Breast epithelium (tissue), 4 donors: ENCODE results near the gene ANKMY2. TPM values are rescaled to one million over a fixed set of nuclear protein-coding genes. Genes with fewer than 3 reads are reported as not detected.

ENCODE experiments used
- DNase-seq, 2 donors: peaks; one replicate each; pipeline ENCODE4 v3.0.0-alpha.2; 2019; ENCODE audit warnings: low spot score in 2 of 2
- H3K27ac ChIP-seq, 2 donors: fragments of 200-600 bp; sonication (generic) in 1 of 2; one replicate each; pipeline ENCODE4 v1.5.1; 2016 to 2019; ENCODE audit warnings: mild to moderate bottlenecking in 1 of 2
- H3K27me3 ChIP-seq, 2 donors: fragments of 200-600 bp; sonication (generic) in 1 of 2; one replicate each; pipeline versions ENCODE4 v1.5.1 to v1.6.0; 2017 to 2019; ENCODE audit warnings: control low read depth in 1 of 2, mild to moderate bottlenecking in 1 of 2
- H3K36me3 ChIP-seq: fragments of 200-600 bp; one replicate; pipeline ENCODE4 v1.5.1; 2019
- H3K4me1 ChIP-seq, 2 donors: fragments of 200-600 bp; sonication (generic); one replicate each; pipeline ENCODE4 v1.5.1; 2016 to 2019; ENCODE audit warnings: control low read depth in 1 of 2
- H3K4me3 ChIP-seq, 3 donors: fragments of 200-600 bp; sonication (generic); 1 replicate in 2 of 3; 2 replicates in 1 of 3; pipeline ENCODE4 v1.5.1; 2016 to 2019; ENCODE audit warnings: mild to moderate bottlenecking in 3 of 3, moderate library complexity in 2 of 3
- H3K9me3 ChIP-seq, 2 donors: fragments of 200-600 bp; sonication (generic) in 1 of 2; one replicate each; pipeline ENCODE4 v1.5.1; 2016 to 2019; ENCODE audit warnings: control low read depth in 1 of 2
- POLR2A ChIP-seq: fragments of 450-650 bp; IDR thresholded peaks from one replicate; pipeline ENCODE4 v1.6.1; 2016; ENCODE audit warnings: antibody characterized with exemption, mild to moderate bottlenecking, moderate library complexity
- POLR2AphosphoS5 ChIP-seq, 3 donors: sonication (generic); formaldehyde crosslinking; IDR thresholded peaks; one replicate each; pipeline ENCODE4 v1.6.1; 2017; ENCODE audit warnings: antibody characterized with exemption in 3 of 3
- intact Hi-C: fragments of 100-400 bp; cut with DNase I; formaldehyde crosslinking; loops from one replicate; pipeline ENCODE4 v1.15.1; 2023; ENCODE audit warnings: low total_unique reads
- total RNA-seq, 3 donors: library from RNA; depleted of rRNA; stranded (reverse); fragments of >200 nt; gene quantifications; one replicate each; pipeline ENCODE4 v1.1.0, GENCODE V29; 2016
- TF ChIP-seq, protein P1 (sequence below), 3 donors: fragments of 450-650 bp; IDR thresholded peaks; one replicate each; pipeline ENCODE4 v1.5.1; 2016 to 2017; ENCODE audit warnings: antibody characterized with exemption in 3 of 3, mild to moderate bottlenecking in 3 of 3, moderate library complexity in 3 of 3

Gene ANKMY2
- total RNA-seq, 3 donors from 2014 or later: 14.9 to 24.4 (median 18.4) TPM

DNA sequence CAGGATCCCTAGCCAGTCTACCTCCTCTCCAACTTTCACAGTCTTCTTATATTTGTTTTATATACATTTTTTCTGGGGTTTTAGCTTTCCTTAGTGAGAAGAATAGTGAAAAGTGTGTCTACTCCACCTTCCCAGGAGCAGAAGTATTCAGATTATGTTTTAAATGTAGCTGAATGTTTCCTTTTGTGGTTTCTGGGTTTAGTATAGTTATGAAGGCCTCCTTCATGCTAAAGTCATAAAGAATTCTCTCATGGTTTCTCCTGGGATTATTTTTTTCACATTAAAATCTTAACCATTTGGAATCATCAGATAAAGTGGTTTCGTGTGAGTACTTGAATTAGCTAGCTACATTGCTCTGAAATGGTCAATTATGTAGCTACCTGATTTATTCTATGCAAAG, 50.9 kb downstream of the ANKMY2 start:
- Histone ChIP-seq H3K9me3 (no peaks in the 10 kb centered on the region), H3K27me3 (no peaks in the 10 kb centered on the region), H3K36me3 (no peaks in the 10 kb centered on the region), H3K4me1 (no peaks in the 10 kb centered on the region), H3K4me3 (no peak overlapping the region), H3K27ac (no peak overlapping the region)
- DNase-seq: no peak
- no peak for TF ChIP-seq POLR2AphosphoS5 (IDR thresholded peaks at IDR 0.05)
- no peak for TF ChIP-seq POLR2A
- TF ChIP-seq, protein P1, sequence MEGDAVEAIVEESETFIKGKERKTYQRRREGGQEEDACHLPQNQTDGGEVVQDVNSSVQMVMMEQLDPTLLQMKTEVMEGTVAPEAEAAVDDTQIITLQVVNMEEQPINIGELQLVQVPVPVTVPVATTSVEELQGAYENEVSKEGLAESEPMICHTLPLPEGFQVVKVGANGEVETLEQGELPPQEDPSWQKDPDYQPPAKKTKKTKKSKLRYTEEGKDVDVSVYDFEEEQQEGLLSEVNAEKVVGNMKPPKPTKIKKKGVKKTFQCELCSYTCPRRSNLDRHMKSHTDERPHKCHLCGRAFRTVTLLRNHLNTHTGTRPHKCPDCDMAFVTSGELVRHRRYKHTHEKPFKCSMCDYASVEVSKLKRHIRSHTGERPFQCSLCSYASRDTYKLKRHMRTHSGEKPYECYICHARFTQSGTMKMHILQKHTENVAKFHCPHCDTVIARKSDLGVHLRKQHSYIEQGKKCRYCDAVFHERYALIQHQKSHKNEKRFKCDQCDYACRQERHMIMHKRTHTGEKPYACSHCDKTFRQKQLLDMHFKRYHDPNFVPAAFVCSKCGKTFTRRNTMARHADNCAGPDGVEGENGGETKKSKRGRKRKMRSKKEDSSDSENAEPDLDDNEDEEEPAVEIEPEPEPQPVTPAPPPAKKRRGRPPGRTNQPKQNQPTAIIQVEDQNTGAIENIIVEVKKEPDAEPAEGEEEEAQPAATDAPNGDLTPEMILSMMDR (IDR thresholded peaks at IDR 0.05): no peak
- intact Hi-C loops: no loop called here

DNA sequence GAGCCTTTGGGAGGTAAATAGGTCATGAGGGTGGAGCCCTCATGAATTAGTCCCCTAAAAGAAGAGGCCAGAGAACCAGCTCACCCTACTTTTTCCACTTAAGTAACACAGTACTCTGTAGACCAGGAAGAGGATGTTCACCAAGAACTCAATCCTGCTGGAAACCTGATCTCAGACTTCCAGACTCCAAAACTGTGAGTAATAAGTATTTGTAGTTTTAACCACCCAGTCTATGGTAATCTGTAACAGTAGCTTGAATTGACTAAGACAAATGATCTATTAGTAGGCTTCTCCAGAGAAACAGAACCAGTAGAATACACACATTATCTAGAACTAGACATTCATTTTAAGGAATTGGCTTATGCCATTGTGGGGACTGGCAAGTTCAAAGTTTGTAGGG, 51.5 kb downstream of the ANKMY2 start:
- H3K4me1 ChIP-seq: no peaks in the 10 kb centered on the region
- intact Hi-C loops: no loop called here
- TF ChIP-seq POLR2A (no peak), POLR2AphosphoS5 (IDR thresholded peaks at IDR 0.05) (no peak)
- TF ChIP-seq, protein P1 (IDR thresholded peaks at IDR 0.05): no peak

DNA sequence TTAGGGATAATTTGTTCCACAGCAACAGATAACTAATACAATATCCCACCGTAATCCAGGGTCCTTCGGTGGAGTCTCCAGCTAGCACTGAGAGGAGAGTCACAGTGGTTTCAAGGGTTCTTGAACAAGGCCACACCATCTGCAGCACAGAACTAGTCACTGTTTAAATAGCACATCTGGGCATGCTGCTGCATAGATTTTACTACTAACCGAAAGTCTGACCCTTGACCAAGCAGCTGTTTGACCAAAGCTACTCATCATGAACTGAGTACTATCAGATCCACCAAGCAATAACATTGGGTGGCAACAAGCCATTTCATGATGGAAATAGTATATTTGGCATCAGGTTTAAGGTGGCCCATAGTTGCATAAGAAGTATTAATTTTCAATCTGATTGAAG, 53.2 kb downstream of the ANKMY2 start:
- Histone ChIP-seq H3K4me1 (no peaks in the 10 kb centered on the region), H3K9me3 (no peaks in the 10 kb centered on the region), H3K27me3 (no peaks in the 10 kb centered on the region), H3K4me3 (no peak overlapping the region), H3K27ac (no peak overlapping the region), H3K36me3 (no peaks in the 10 kb centered on the region)
- no peak for TF ChIP-seq POLR2A
- TF ChIP-seq, protein P1 (IDR thresholded peaks at IDR 0.05): no peak
- no peak for TF ChIP-seq POLR2AphosphoS5 (IDR thresholded peaks at IDR 0.05)
- intact Hi-C loops: no loop called here
- no peak for DNase-seq

More for the DNA sequence above, 51.5 kb downstream of the ANKMY2 start:
- H3K27ac ChIP-seq: no peak overlapping the region
- no peaks in the 10 kb centered on the region for H3K9me3 ChIP-seq
- no peak for DNase-seq
- H3K27me3 ChIP-seq: no peaks in the 10 kb centered on the region
- H3K4me3 ChIP-seq: no peak overlapping the region
- no peaks in the 10 kb centered on the region for H3K36me3 ChIP-seq

DNA sequence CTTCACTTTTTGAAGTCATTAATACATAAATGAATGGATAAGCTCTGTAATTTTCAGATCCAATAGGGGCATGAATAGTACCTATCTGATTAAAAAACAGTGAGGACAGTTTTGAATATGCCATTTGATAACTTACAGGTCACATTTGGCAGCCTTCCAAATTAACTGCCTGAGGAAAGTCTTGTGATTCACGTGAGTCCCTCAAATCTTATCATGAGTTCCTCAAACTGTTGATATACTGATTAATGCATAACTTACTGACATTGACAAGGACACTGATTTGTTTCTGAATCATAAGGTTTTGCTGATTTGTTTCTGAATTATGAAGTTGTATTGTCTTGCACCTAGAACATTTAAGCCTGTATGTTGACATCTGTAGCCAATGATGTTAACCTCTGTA, 55.1 kb downstream of the ANKMY2 start:
- Histone ChIP-seq H3K27me3 (no peaks in the 10 kb centered on the region), H3K9me3 (no peaks in the 10 kb centered on the region), H3K27ac (no peak overlapping the region), H3K36me3 (no peaks in the 10 kb centered on the region), H3K4me3 (no peak overlapping the region), H3K4me1 (no peaks in the 10 kb centered on the region)
- DNase-seq: no peak
- TF ChIP-seq POLR2AphosphoS5 (IDR thresholded peaks at IDR 0.05) (no peak), POLR2A (no peak)
- TF ChIP-seq, protein P1 (IDR thresholded peaks at IDR 0.05): no peak
- intact Hi-C loops: no loop called here

DNA sequence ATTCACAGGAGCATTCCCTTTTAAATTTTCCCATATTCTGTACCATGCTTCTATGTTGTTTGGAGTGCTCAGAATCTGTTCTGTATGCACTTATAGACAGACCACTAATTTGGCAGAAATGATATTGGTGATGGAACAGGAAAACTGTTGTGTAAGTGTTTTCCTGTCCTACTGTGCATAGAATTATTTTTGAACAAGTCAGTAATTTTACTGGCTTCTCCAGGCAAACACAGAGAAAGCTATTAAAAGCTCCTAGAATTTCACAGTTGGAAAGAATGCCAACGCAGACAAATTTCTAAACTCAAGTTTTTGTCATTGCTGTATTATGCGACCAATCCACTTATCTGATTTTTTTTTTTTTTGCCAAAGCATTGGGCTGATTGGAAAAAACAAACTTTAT, 55.7 kb downstream of the ANKMY2 start:
- H3K36me3 ChIP-seq: no peaks in the 10 kb centered on the region
- intact Hi-C loops: no loop called here
- H3K4me3 ChIP-seq: no peak overlapping the region
- H3K9me3 ChIP-seq: no peaks in the 10 kb centered on the region
- H3K4me1 ChIP-seq: no peaks in the 10 kb centered on the region
- no peaks in the 10 kb centered on the region for H3K27me3 ChIP-seq
- DNase-seq: no peak
- TF ChIP-seq POLR2AphosphoS5 (IDR thresholded peaks at IDR 0.05): no peak
- TF ChIP-seq, protein P1 (IDR thresholded peaks at IDR 0.05): no peak
- TF ChIP-seq POLR2A: no peak
- H3K27ac ChIP-seq: no peak overlapping the region
